ENCODE results near the gene MEF2A.

DNA sequence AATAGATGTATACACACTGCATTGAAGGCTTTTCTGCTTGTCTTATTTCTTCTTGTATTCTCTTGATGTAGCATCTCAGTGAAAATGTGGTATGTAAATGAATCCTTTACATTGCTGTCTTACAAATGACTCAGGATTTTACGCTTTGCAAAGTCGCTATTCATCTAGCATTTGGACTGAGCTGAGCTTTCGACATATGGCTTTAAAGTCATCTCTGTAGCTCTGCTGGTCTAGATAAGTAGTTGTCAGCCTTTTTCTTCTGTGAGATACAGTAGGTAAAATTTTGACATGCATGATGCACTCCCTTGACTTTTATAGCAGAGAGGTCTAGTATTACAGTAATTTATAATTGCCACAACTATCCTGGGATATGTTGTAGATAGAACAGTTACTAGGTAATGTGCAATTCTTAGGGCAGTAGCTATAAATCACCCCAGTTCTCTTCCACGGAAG lies 16.8 kb downstream of the MEF2A start:
- TF ChIP-seq TAF1 (IDR thresholded peaks at IDR 0.05; ENCODE audit: low read depth, low read length), result no peak
- TF ChIP-seq POLR2A (IDR thresholded peaks at IDR 0.05; ENCODE audit: low read depth, low read length), result no peak
- TF ChIP-seq PAX5 (IDR thresholded peaks at IDR 0.05; ENCODE audit: insufficient read depth, low read length, severe bottlenecking), result no peak
